Measurements from ENCODE around the gene F13B.
"Not testable (repeated sequence)": the region's sequence is repeated elsewhere in the genome, so short reads cannot be mapped to it uniquely, and the experiment has no call there.

F13B gene

GRCh38 chr1:196993916-196994315 is 73.1 kb downstream of the F13B start:
- in situ Hi-C loops (cut with HindIII; ENCODE audit: low pct_ligation_motif_present, low pct_unique_long_range_greater_than_20kb, low sequenced_read_pairs): no loop called here
- no peak for DNase-seq

GRCh38 chr1:196991919-196992651 is 75.0 kb downstream of the F13B start:
- in situ Hi-C loops (cut with HindIII; ENCODE audit: low pct_ligation_motif_present, low pct_unique_long_range_greater_than_20kb, low sequenced_read_pairs); DNase-seq: not testable (repeated sequence)

Data from ACHN (cell line).